Hematopoietic multipotent progenitor cell treated with erythropoietin and hydrocortisone succinate and interleukin-3 and kit ligand, for 6 days (in vitro differentiated cells): ENCODE data around the gene AGRP.
"Not testable (repeated sequence)": the region's sequence is repeated elsewhere in the genome, so short reads cannot be mapped to it uniquely, and the experiment has no call there.

Source experiments
- DNase-seq: peaks from one replicate; pipeline ENCODE4 v3.0.0-alpha.2; 2015

Gene AGRP

DNA sequence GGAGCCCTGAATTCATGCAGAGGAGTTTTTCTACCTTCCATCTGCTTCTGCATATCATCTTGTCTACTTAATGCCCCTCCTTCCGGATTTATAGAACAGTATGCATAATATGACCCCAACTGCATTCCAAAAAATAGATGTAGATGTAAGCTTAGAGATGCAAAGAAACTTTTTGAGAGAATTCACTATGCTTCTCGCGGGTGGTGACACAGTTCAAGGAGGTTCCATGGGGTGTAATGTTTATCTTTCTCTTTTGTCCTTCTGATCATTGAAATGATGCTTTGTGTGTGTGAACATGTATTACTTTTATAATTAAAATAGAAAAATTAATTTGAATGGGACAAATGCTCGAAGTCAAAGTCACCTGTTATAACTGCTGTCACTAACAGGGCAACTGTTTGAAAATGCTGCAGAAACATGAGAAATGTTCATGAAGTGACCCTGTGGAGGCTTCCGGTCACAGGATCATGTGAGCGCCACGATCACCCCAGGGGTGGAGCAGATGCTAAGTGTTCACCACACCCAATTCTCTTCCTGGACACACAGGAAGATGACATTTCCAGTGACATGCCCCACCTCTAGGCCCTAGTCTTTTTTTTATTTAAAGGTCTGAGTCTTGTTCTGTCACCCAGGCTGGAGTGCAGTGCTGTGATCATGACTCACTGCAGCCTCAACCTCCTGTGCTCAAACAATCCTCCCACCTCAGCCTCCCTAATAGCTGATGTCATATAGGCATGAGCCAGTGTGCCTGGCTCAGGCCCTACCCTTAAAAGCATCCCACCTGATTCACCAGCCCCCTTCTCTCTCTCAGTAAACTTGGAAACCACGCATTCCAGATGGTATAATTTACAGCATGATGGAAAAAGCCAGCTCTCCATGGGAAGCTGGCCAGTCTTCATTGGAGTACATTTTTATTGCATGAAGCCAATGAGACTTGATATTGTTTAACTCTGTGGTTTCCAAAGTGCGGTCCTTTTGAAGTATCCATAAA, 21.0 kb upstream of the AGRP start:
- peak; percentile 85 for DNase-seq

DNA sequence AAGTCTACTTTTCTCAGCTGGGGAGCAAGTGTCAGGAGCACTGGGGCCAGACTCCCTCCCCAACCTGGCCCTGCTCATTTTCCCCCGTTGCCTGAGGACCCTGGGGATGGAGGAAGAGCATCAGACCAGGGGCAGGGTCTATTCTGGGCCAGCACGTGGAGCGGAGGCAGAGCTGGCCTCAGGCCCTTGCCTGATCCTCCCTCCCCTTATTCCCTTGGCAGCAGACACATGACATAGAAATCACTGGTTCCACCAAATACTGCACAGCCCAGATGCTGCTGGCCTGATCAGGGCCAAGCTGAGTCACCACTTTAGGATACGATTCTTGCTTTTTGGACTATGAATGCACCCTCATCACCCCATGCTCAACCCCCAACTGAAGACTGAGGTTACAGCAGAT, 15.8 kb upstream of the AGRP start:
- no peak for DNase-seq

DNA sequence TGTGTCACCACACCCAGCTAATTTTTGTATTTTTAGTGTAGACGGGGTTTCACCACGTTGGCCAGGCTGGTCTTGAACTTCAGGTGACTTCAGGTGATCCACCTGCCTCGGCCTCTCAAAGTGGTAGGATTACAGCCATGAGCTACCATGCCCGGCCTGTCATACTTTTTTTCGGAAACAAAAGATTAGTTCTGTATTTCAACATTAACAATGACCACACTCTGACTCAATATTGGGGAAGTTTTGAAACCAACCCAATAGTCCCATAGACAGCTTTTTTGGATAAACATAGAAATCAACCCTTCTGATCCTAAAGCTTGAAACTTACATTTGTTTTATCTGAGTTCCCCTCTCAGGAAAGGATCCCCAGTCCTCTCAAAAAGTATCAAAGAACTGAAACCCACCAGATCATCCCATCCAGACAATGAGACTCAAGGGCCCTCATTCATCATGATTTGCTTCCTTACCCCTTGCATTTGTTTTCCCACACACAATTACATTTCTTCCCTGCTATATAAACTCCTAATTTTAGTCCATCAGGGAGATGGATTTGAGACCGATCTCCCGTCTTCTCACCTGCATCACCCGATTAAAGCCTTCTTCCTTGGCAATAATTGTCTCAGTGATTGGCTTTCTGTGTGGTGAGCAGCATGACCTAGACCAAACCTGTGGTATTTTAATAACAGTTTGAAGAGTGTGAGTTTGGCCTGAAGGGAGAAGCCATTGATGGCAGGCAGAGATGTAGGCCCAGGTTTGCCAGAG, 7.2 kb upstream of the AGRP start:
- peak; percentile 49 for DNase-seq

DNA sequence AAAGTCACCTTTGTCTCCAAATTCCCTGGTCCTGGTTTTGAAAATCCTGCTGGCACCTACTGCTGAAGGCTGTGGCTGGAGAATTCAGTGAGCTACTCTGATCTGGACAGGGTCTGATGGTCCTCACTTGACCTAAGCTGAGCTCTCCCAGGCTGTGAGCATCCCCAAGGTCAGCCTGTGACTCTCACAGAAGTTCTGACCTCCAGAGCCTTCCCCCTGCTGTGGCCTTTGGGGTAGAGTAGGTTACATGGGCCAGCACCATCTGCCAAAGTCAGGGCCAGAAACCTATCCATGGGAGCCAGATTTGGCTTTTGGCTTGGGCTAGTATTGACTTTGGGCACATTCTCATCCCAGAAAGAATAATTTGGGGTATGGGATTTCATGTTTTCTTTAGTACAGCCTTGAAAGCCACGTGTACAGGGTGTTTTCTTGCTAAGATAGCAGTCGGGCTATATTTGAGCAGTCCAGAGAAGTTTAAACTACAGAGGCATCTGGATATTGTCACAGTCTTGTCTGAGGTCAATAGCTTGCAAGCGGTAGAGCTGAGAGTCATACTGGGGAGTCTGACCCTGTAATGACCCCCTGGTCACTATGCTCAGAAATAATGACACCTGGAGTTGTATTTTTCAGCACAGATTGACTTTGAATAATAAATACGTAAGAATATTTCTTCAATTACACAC, 6.2 kb upstream of the AGRP start:
- no peak for DNase-seq

DNA sequence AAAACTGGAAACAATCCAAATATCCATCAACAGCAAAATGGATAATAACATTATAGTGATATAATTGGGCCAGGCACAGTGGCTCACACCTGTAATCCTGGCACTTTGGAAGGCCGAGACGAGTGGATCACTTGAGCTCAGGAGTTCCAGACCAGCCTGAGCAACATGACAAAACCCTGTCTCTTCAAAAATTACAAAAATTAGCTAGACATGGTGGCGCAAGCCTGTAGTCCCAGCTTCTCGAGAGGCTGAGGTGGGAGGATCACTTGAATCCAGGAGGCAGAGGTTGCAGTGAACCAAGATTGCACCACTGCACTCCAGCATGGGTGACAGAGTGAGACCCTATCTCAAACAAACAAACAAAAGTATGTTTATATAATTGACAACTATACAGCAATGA, 4.2 kb upstream of the AGRP start:
- not testable (repeated sequence) for DNase-seq

DNA sequence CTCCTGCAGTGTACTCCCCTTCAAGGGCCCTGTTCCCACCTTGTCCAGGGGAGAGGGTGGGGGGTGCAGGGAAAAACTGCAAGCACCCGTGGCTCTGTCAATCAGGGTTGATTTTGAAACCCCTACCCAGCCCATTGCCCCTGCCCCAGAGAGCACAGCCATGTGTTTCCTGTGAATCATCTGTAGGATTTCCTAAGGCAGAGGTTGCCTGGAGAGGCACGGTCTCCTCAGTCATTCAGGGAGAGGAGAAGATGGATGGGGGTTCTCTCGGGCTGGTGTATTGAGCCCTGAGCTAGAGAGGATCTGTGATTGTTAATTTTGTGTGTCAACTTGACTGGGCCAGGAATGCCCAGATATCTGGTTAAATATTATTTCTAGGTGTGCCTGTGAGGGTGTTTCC, 3.5 kb upstream of the AGRP start:
- DNase-seq, result no peak

- DNase-seq, result no peak
These were observed 581 bp upstream of the AGRP start for GRCh38 chr16:67483731-67484525.

- peak; percentile 51 for DNase-seq
These were observed 968 bp downstream of the AGRP start for GRCh38 chr16:67482233-67482924.

GRCh38 chr16:67481561-67482232, 1.6 kb downstream of the AGRP start:
- peak; percentile 71 for DNase-seq

DNA sequence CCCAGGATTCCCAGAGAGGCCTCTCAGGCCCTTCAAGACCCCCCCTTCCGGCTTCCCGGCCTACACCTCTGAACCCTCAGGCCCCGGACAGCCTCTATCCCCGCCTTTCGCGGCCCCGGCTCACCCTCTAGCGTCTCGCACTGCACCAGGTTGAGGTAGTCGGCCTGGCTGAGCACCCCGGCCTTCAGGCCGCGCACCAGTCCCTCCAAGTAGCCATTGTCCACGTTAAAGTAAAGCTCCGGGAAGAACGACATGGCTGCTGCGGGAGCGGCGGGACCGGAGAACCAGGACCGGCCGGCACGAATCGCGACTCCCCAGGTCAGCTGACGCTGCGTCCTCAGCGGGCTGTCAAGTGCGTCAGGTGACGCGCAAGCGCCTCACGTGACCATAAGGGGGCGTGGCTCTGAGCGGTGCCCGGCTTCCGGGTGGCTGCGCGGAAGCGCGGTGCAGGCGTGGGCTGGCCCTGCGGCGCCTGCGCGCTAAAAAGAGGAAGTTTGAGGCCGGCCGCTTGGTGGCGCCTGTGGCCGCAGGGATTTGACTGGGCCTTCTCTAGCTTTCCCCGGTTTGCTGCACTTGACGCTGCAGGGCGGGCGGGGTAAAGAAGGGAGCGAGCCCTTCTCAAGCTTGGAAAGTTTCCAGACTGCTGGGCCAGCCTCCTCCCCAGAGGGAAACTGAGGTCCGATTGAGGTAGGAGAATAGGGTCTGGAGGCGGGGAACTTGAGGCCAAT, 2.4 kb downstream of the AGRP start, which contains the start of gene ATP6V0D1:
TSS of gene ATP6V0D1 (minus strand) at position 325 of the 728 bp plus-strand sequence. CDS start at position 254, 71 bp downstream.
- DNase-seq, result peak; percentile 98

- no peak for DNase-seq
These were observed 5.3 kb downstream of the AGRP start for GRCh38 chr16:67477960-67478554.

DNA sequence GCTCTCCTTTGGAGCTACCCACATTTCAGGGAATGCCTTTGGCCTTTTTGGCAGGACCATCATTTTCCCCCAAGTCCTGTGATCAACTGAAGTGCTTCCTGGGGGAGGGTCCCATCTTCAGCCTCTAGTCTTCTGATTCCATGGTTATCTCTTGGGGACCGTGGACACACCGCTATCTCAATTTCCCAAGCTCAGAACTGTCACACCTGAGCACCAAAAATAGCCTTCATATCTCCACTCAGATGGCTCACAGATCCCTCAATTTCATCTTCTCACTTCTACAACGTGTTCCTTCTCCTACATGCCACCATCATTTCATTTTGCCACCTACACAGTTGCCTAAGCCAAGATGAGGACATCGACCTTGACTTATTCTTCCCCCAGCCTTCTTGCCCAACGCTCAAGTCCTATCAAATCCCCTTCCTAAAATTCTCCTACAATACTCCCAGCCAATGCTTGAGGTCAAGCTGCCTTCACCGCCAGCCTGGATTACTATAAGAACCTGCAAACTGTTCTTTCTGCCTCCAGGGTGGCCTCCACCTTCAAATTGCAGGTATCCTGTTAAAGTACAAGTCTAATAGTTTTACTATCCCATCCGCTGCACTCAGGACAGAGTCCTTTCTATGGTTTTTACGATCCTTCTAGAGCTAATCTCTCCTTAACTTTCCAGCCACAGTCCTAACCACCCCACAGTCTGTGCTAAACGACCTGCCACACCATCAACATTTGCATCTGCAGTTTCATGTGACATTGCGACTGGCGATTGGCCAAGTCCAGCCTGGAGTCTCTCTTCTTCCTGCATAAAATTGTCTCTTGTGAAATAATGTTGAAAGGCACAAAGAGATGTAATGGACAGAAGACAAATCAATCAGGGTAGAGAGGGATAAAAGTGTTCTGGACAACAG, 8.5 kb downstream of the AGRP start:
- DNase-seq, result peak; percentile 70

DNA sequence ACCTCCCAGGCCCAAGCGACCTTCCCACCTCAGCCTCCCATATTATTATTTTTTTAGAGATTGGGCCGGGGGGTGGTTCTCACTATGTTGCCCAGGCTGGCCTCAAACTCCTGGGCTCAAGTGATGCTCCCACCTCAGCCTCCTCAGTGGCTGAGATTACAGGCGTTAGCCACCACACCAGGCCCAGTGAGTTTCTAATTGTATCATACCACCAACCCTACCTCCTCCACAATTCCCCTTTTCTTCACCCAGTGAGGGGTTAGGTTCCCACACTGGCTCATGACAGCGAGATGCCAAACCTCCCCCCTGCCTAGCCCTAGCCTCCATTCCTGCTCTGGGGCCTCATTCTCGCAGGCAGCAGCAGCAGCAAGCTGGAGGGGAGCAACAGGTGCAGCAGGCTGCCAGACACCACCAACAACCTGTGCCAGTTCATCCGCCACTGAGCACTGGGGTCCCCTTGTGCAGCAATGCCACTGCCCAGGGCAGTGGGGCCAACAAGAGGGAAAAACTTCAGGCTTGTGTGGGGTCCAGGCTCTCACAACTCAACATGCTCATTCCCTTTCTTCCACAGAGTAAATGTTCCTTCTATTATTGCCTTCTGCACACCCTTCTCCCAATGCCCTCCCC, 11.5 kb downstream of the AGRP start:
- DNase-seq, result no peak

GRCh38 chr16:67470359-67470758, 13.0 kb downstream of the AGRP start:
- peak; percentile 89 for DNase-seq

DNA sequence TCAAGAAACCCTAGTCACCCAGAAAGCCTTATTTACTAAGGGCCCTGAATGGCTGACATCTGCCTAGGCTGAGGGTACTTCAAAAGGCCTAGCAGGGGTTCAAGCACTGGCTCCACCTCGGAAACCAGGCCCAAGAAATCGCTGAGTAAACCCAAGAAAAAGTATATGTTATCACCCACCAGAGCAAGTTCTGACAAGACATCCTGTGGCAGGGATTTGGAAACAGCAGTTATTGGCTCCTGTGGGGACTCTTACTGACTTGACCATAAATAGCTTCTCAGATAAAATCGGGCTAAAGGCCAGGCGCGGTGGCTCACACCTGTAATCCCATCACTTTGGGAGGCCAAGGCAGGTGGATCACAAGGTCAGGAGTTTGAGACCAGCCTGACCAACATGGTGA, 14.6 kb downstream of the AGRP start:
- DNase-seq, result peak; percentile 15

DNA sequence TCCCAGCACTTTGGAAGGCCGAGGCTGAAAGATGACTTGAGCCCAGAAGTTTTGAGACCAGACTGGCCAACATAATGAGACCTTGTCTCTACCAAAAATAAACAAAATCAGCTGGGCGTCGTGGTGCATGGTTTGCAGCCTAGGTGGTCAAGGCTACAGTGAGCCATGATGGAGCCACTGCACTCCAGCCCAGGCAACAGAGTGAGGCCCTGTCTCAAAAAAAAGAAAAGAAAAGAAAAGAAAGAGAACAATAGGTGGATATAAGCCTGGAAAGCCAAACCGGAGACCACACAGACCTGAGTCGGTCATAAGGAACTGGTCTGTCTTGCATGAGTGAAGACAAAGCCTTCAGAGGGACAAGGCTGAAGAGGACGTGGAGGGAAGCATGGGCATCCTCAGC, 16.8 kb downstream of the AGRP start:
- no peak for DNase-seq

GRCh38 chr16:67464565-67464964, 18.8 kb downstream of the AGRP start:
- DNase-seq, result no peak

- no peak for DNase-seq
These were observed 19.7 kb downstream of the AGRP start for GRCh38 chr16:67463691-67464090.
